GM18870 (cell line): Measurements from ENCODE around the gene RNF150.

ENCODE experiments used
- ATAC-seq: cut with Tn5 transposase; IDR thresholded peaks from one replicate; pipeline ENCODE4 v1.9.1; 2021; ENCODE audit warnings: moderate library complexity; ENCODE audit not compliant: unreplicated experiment

The RNF150 gene

GRCh38 chr4:140989944-140990343 is 143.3 kb downstream of the RNF150 start:
- ATAC-seq, result no peak

GRCh38 chr4:140986045-140986444 is 147.2 kb downstream of the RNF150 start:
- no peak for ATAC-seq

GRCh38 chr4:140982613-140983340 is 150.5 kb downstream of the RNF150 start:
- no peak for ATAC-seq

GRCh38 chr4:140980426-140981200 is 152.7 kb downstream of the RNF150 start:
- no peak for ATAC-seq

- ATAC-seq, result no peak
Measured at GRCh38 chr4:140976768-140977167, 156.5 kb downstream of the RNF150 start.

- ATAC-seq, result no peak
Measured at GRCh38 chr4:140971077-140971792, 162.0 kb downstream of the RNF150 start.

- ATAC-seq, result no peak
Measured at GRCh38 chr4:140969296-140969695, 164.0 kb downstream of the RNF150 start.

- no peak for ATAC-seq
Measured at GRCh38 chr4:140968371-140968770, 164.9 kb downstream of the RNF150 start.

GRCh38 chr4:140963883-140964282 is 169.4 kb downstream of the RNF150 start:
- no peak for ATAC-seq

- no peak for ATAC-seq
Measured at GRCh38 chr4:140955641-140956040, 177.6 kb downstream of the RNF150 start.

GRCh38 chr4:140952717-140953116 is 180.6 kb downstream of the RNF150 start:
- no peak for ATAC-seq

GRCh38 chr4:140947506-140947905 is 185.8 kb downstream of the RNF150 start:
- no peak for ATAC-seq

GRCh38 chr4:140945106-140945505 is 188.2 kb downstream of the RNF150 start:
- ATAC-seq, result no peak

- no peak for ATAC-seq
Measured at GRCh38 chr4:140944572-140944971, 188.7 kb downstream of the RNF150 start.

- no peak for ATAC-seq
Measured at GRCh38 chr4:140944199-140944515, 189.1 kb downstream of the RNF150 start.

- ATAC-seq, result no peak
Measured at GRCh38 chr4:140943486-140944198, 189.6 kb downstream of the RNF150 start.

GRCh38 chr4:140940589-140940988 is 192.7 kb downstream of the RNF150 start:
- no peak for ATAC-seq

- no peak for ATAC-seq
Measured at GRCh38 chr4:140937866-140938265, 195.4 kb downstream of the RNF150 start.

- no peak for ATAC-seq
Measured at GRCh38 chr4:140935254-140935653, 198.0 kb downstream of the RNF150 start.

- no peak for ATAC-seq
Measured at GRCh38 chr4:140932501-140933045, 200.7 kb downstream of the RNF150 start.

- no peak for ATAC-seq
Measured at GRCh38 chr4:140931911-140932310, 201.4 kb downstream of the RNF150 start.
